Gastrocnemius medialis (tissue), 4 donors: ENCODE data around the gene PPIL3. TPM values are rescaled to one million over a fixed set of nuclear protein-coding genes. Genes with fewer than 3 reads are reported as not detected.

Experiments used
- ATAC-seq, 2 donors: fragments of 150-250 bp; one replicate each; pipeline ENCODE4 v1.9.1; 2016
- DNase-seq, 2 donors: peaks; one replicate each; pipeline ENCODE4 v3.0.0-alpha.2; 2019
- H3K27ac ChIP-seq, 4 donors: fragments of 200-600 bp; sonication (generic); 1 replicate in 1 of 4; 2 replicates in 3 of 4; pipeline ENCODE4 v1.5.1; 2016 to 2018; ENCODE audit warnings: mild to moderate bottlenecking in 2 of 4, moderate library complexity in 1 of 4
- H3K27me3 ChIP-seq, 3 donors: fragments of 200-600 bp; sonication (generic) in 2 of 3; 1 replicate in 1 of 3; 2 replicates in 2 of 3; pipeline versions ENCODE4 v1.5.1 to v1.6.0; 2016 to 2019; ENCODE audit warnings: mild to moderate bottlenecking in 1 of 3, moderate library complexity in 1 of 3
- H3K36me3 ChIP-seq, 2 donors: fragments of 200-600 bp; sonication (generic) in 1 of 2; one replicate each; pipeline ENCODE4 v1.5.1; 2017 to 2018
- H3K4me1 ChIP-seq, 2 donors: fragments of 200-600 bp; sonication (generic) in 1 of 2; one replicate each; pipeline ENCODE4 v1.5.1; 2016 to 2017; ENCODE audit warnings: mild to moderate bottlenecking in 2 of 2
- H3K4me3 ChIP-seq, 4 donors: fragments of 200-600 bp; sonication (generic) in 3 of 4; 1 replicate in 1 of 4; 2 replicates in 3 of 4; pipeline ENCODE4 v1.5.1; 2016 to 2019; ENCODE audit warnings: mild to moderate bottlenecking in 2 of 4
- H3K9me3 ChIP-seq, 3 donors: fragments of 200-600 bp; sonication (generic) in 2 of 3; 1 replicate in 1 of 3; 2 replicates in 2 of 3; pipeline ENCODE4 v1.5.1; 2016 to 2019
- CTCF ChIP-seq, 5 experiments: fragments of 450-650 bp in 3 of 5; fragments of 200-600 bp in 2 of 5; sonication (generic) in 2 of 5; IDR thresholded peaks in 4 of 5; conservative IDR thresholded peaks in 1 of 5; 1 replicate in 4 of 5; 2 replicates in 1 of 5; pipeline ENCODE4 v1.5.1; 2016 to 2019; ENCODE audit warnings: antibody characterized with exemption in 5 of 5, mild to moderate bottlenecking in 3 of 5, moderate library complexity in 3 of 5
- POLR2A ChIP-seq, 2 donors: fragments of 450-650 bp; IDR thresholded peaks; one replicate each; pipeline ENCODE4 v1.6.1; 2017; ENCODE audit warnings: antibody characterized with exemption in 2 of 2, mild to moderate bottlenecking in 2 of 2, moderate library complexity in 2 of 2
- in situ Hi-C, 4 donors: fragments of 200-750 bp; cut with MboI; loops; one replicate each; pipeline versions ENCODE4 v1.15.0 to v1.8.0; 2017; ENCODE audit warnings: low sequenced_read_pairs in 4 of 4
- intact Hi-C: fragments of 100-400 bp; cut with DNase I; formaldehyde crosslinking; loops from one replicate; pipeline ENCODE4 v1.15.1; 2023; ENCODE audit warnings: low total_unique reads
- total RNA-seq, 4 donors: library from RNA; depleted of rRNA; stranded (reverse); fragments of >200 nt; gene quantifications; one replicate each; pipeline versions ENCODE4 v1.1.0 to v1.2.3, GENCODE V29; 2016

Gene PPIL3
- total RNA-seq, 4 donors from 2014 or later: 8.4 to 29.2 (median 14.3) TPM

GRCh38 chr2:200871151-200871550, 17.7 kb downstream of the PPIL3 start:
- no peaks in the 10 kb centered on the region for H3K27me3 ChIP-seq
- TF ChIP-seq POLR2A (IDR thresholded peaks at IDR 0.05): no peak
- no peak for TF ChIP-seq CTCF (IDR thresholded peaks at IDR 0.05 in 4 of 5, conservative IDR thresholded peaks at IDR 0.05 in 1 of 5)
- in situ Hi-C loops (no loop called here), intact Hi-C loops (no loop called here)
- H3K4me3 ChIP-seq: no peak overlapping the region
- peaks cover 0 to 8% of the 10 kb centered on the region in 2 donors for H3K4me1 ChIP-seq
- ATAC-seq (no peak), DNase-seq (no peak)
- H3K36me3 ChIP-seq: peaks cover 0 to 33% of the 10 kb centered on the region in 2 donors
- no peaks in the 10 kb centered on the region for H3K9me3 ChIP-seq
- no peak overlapping the region for H3K27ac ChIP-seq

- H3K4me1 ChIP-seq: peaks cover 10 to 13% of the 10 kb centered on the region in 2 donors
- no peaks in the 10 kb centered on the region for H3K27me3 ChIP-seq
- in situ Hi-C loops: loop anchor here in 2 of 4 donors (5.0 to 10.0 kb wide), 2 partner anchors 54 to 57 kb away; partner anchors contain the start of gene BZW1 (in 2 of the 2)
- intact Hi-C loops: loop anchor here (10.0 kb wide), 1 partner anchor 1506 kb away; the partner anchor contains the start of gene BMPR2
- ATAC-seq (no peak), DNase-seq (no peak)
- no peaks in the 10 kb centered on the region for H3K9me3 ChIP-seq
- H3K4me3 ChIP-seq: no peak overlapping the region
- H3K27ac ChIP-seq: no peak overlapping the region
- TF ChIP-seq POLR2A (IDR thresholded peaks at IDR 0.05) (no peak), CTCF (IDR thresholded peaks at IDR 0.05 in 4 of 5, conservative IDR thresholded peaks at IDR 0.05 in 1 of 5) (no peak)
- peaks cover 0 to 16% of the 10 kb centered on the region in 2 donors for H3K36me3 ChIP-seq
Measured at GRCh38 chr2:200869014-200869413, 19.9 kb downstream of the PPIL3 start.

GRCh38 chr2:200864176-200865034, 24.5 kb downstream of the PPIL3 start, which contains the start of gene CLK1:
Gene CLK1, minus strand, starts transcription at chr2:200864658. Its CDS starts 2,796 bp downstream, at chr2:200861862.
- Histone ChIP-seq H3K36me3 (peaks cover 0 to 16% of the 10 kb centered on the region in 2 donors), H3K27ac (peak within 1 kb of the TSS; percentile 100), H3K27me3 (no peaks in the 10 kb centered on the region), H3K4me1 (peaks cover 28 to 33% of the 10 kb centered on the region in 2 donors), H3K9me3 (no peaks in the 10 kb centered on the region), H3K4me3 (peak within 1 kb of the TSS; percentile 97 to 99 (median 98))
- intact Hi-C loops: loop anchor here (1.0 to 10.0 kb wide), 5 partner anchors 24 to 1510 kb away; partner anchors contain the start of genes BMPR2, CFLAR, NIF3L1 and PPIL3
- DNase-seq: peak; percentile 94 to 96
- ATAC-seq: peak; percentile 81 to 83
- in situ Hi-C loops: loop anchor here in 2 of 4 donors (5.0 to 10.0 kb wide), 2 partner anchors 50 to 52 kb away; partner anchors contain the start of gene BZW1 (in 2 of the 2)
- TF ChIP-seq POLR2A (IDR thresholded peaks at IDR 0.05) (peak; percentile 99), CTCF (IDR thresholded peaks at IDR 0.05 in 4 of 5, conservative IDR thresholded peaks at IDR 0.05 in 1 of 5) (peak in 1 of 5 experiments; percentile 18)

GRCh38 chr2:200863782-200864175, 25.1 kb downstream of the PPIL3 start:
- peaks cover 0 to 22% of the 10 kb centered on the region in 2 donors for H3K36me3 ChIP-seq
- TF ChIP-seq POLR2A (IDR thresholded peaks at IDR 0.05): no peak
- no peak for TF ChIP-seq CTCF (IDR thresholded peaks at IDR 0.05 in 4 of 5, conservative IDR thresholded peaks at IDR 0.05 in 1 of 5)
- peak overlapping the region; percentile 97 to 99 (median 98) for H3K4me3 ChIP-seq
- no peaks in the 10 kb centered on the region for H3K27me3 ChIP-seq
- intact Hi-C loops: loop anchor here (1.0 to 10.0 kb wide), 5 partner anchors 25 to 1511 kb away; partner anchors contain the start of genes BMPR2, CFLAR, NIF3L1 and PPIL3
- H3K9me3 ChIP-seq: no peaks in the 10 kb centered on the region
- in situ Hi-C loops: loop anchor here in 1 of 4 donors (10.0 kb wide), 1 partner anchor 49 kb away; the partner anchor contains the start of gene BZW1
- peak; percentile 6 to 23 for ATAC-seq
- DNase-seq: no peak
- H3K4me1 ChIP-seq: peaks cover 34 to 40% of the 10 kb centered on the region in 2 donors
- peak overlapping the region; percentile 100 for H3K27ac ChIP-seq
